Suppressor macrophage treated with lipopolysaccharide for 1 hour (primary cell): Measurements from ENCODE around the gene SNED1.

Experiments used
- DNase-seq, 3 donors: peaks; one replicate each; pipeline ENCODE4 v3.0.0-alpha.2; 2020 to 2022

The SNED1 gene

GRCh38 chr2:241136191-241136590 lies 137.8 kb downstream of the SNED1 start:
- DNase-seq = no peak

- no peak for DNase-seq
Observed at GRCh38 chr2:241136661-241137260, 138.3 kb downstream of the SNED1 start.

- DNase-seq = no peak
Observed at GRCh38 chr2:241137276-241138190, 139.1 kb downstream of the SNED1 start.

GRCh38 chr2:241138471-241138870 lies 140.1 kb downstream of the SNED1 start:
- no peak for DNase-seq

GRCh38 chr2:241139531-241140444 lies 141.4 kb downstream of the SNED1 start:
- DNase-seq = no peak

GRCh38 chr2:241140445-241140840 lies 142.0 kb downstream of the SNED1 start:
- no peak for DNase-seq

- DNase-seq = no peak
Observed at GRCh38 chr2:241141214-241141770, 142.9 kb downstream of the SNED1 start.

- DNase-seq = no peak
Observed at GRCh38 chr2:241142063-241142462, 143.6 kb downstream of the SNED1 start.

GRCh38 chr2:241142593-241142992 lies 144.2 kb downstream of the SNED1 start:
- no peak for DNase-seq
